Heart left ventricle (tissue), 16 donors: Measurements from ENCODE around the gene COL1A2. TPM values are rescaled to one million over a fixed set of nuclear protein-coding genes. Genes with fewer than 3 reads are reported as not detected.
A peak's percentile ranks its signal among the peaks of the same experiment; 100 is the strongest.

Source experiments
- ATAC-seq, 4 donors: fragments of 200-7000 bp; cut with Tn5 transposase; one replicate each; pipeline ENCODE4 v1.9.1; 2020 to 2022; ENCODE audit warnings: moderate library complexity in 4 of 4, mild to moderate bottlenecking in 3 of 4, moderate number of reproducible peaks in 1 of 4
- DNase-seq, 5 donors: peaks; one replicate each; pipeline ENCODE4 v3.0.0-alpha.2; 2020
- H3K27ac ChIP-seq, 12 donors: fragments of 200-600 bp; sonication (generic) in 4 of 12; one replicate each; pipeline versions ENCODE4 v1.5.0 to v1.8.0; 2016 to 2022; ENCODE audit warnings: mild to moderate bottlenecking in 2 of 12
- H3K27me3 ChIP-seq, 9 donors: fragments of 200-600 bp; sonication (generic) in 2 of 9; one replicate each; pipeline versions ENCODE4 v1.5.1 to v1.8.0; 2016 to 2022; ENCODE audit warnings: mild to moderate bottlenecking in 3 of 9
- H3K36me3 ChIP-seq, 9 donors: fragments of 200-600 bp; sonication (generic) in 2 of 9; one replicate each; pipeline versions ENCODE4 v1.5.0 to v1.8.0; 2018 to 2022; ENCODE audit warnings: mild to moderate bottlenecking in 2 of 9
- H3K4me1 ChIP-seq, 12 donors: fragments of 200-600 bp; sonication (generic) in 4 of 12; one replicate each; pipeline versions ENCODE4 v1.5.0 to v1.8.0; 2016 to 2022; ENCODE audit warnings: mild to moderate bottlenecking in 3 of 12
- H3K4me3 ChIP-seq, 12 donors: fragments of 200-600 bp; sonication (generic) in 4 of 12; one replicate each; pipeline versions ENCODE4 v1.5.0 to v1.8.0; 2017 to 2022; ENCODE audit warnings: mild to moderate bottlenecking in 9 of 12, moderate library complexity in 4 of 12
- H3K9me3 ChIP-seq, 12 donors: fragments of 200-600 bp; sonication (generic) in 4 of 12; one replicate each; pipeline versions ENCODE4 v1.5.0 to v1.8.0; 2016 to 2022; ENCODE audit warnings: mild to moderate bottlenecking in 1 of 12
- POLR2A ChIP-seq, 2 donors: fragments of 450-650 bp; IDR thresholded peaks; one replicate each; pipeline ENCODE4 v1.6.1; 2017; ENCODE audit warnings: antibody characterized with exemption in 2 of 2, mild to moderate bottlenecking in 2 of 2, moderate library complexity in 2 of 2
- WGBS, 4 donors: extraction: QIAGEN DNeasy Blood & Tissue Kit in 2 of 4; methylation state at CpG; one replicate each; pipeline versions ENCODE4 v1.1.5 to v1.1.7; 2013 to 2018; 5-methylcytosine and 5-hydroxymethylcytosine counted together
- intact Hi-C, 10 donors: fragments of 100-400 bp; cut with DNase I; formaldehyde crosslinking; loops; one replicate each; pipeline versions ENCODE4 v1.11.1 to v1.14.2; 2022
- polyA plus RNA-seq, 2 donors: library from polyadenylated mRNA; stranded (reverse); fragments of 200-250 nt; gene quantifications; one replicate each; pipeline ENCODE4 v1.2.3, GENCODE V29; 2013
- total RNA-seq, 9 donors: library from RNA; depleted of rRNA in 2 of 9; stranded (reverse); fragments of >200 nt in 2 of 9; fragmentation: NEBNext Ultra II Directional in 3 of 9; extraction: Animal tissue kit (Norgen Biotek cat#: 25700) in 3 of 9; gene quantifications; one replicate each; pipeline versions ENCODE4 v1.1.0 to v1.2.4, GENCODE V29; 2016 to 2023
- TF ChIP-seq, protein P1 (sequence below), 12 donors: fragments of 200-600 bp; sonication (generic) in 4 of 12; IDR thresholded peaks; one replicate each; pipeline versions ENCODE4 v1.5.0 to v1.8.0; 2018 to 2022; ENCODE audit warnings: antibody characterized with exemption in 12 of 12, mild to moderate bottlenecking in 5 of 12
- donor health status: ischemic (EF 13 %, LVEDD 7.1; RV severe dilation, severe dysfunction).
- donor health status: healthy with polysubstance abuse.
- donor health status: DM: no; HTN: yes; CAD: no.
- donor health status: DM: no; HTN: no; CAD: no.
- donor health status: ischemic (EF 25% LVEDD 6.9; RV normal size, moderate dysfunction).
- donor health status: ischemic (EF 25% LVEDD 5.7; RV mildly dilated, moderate dysfunction).
- donor health status: healthy.
- donor health status: DM: yes; HTN: yes; CAD: no.
- donor health status: ischemic (EF 35%, LVEDD 5.7; RV mildly dilated, moderate dysfunction).
- donor health status: nonischemic (EF 11% LVEDD 7.7; RV severe dilation, severe dysfunction).
- donor health status: DM: yes; HTN: yes; CAD: no.
- donor health status: PGD.
- donor health status: ischemic (EF 29% LVEDD 5.4; RV normal size, mild dysfunction).
- donor health status: nonischemic (EF 23%, LVEDD 6.1; RV moderate dilation, normal function).

Gene COL1A2
- total and polyA plus RNA-seq, 11 donors: 33.1 to 615 (median 104) TPM

DNA sequence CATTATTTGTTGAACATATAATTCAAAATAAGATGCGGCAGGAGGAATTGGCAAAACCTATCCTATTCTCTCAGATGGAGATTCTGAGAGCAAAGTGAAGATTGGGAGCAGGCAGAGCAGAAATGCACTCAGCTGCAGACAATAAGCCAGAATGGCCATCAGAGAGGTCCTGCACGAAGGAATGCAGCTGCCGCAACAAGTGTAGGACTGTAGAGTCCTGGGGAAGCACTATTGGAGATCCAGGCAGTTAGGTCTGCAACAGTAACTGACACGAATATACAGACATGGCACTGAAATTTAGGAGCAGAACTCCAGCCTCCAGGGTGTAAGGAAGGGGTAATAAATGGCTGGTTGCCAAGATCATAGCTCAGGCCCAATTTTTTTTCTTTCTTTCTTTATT, 10.4 kb upstream of the COL1A2 start:
- H3K27ac ChIP-seq: no peak overlapping the region
- intact Hi-C loops: no loop called here
- ATAC-seq (no peak), DNase-seq (no peak)
- H3K36me3 ChIP-seq: no peaks in the 10 kb centered on the region
- no peaks in the 10 kb centered on the region for H3K27me3 ChIP-seq
- H3K9me3 ChIP-seq: no peaks in the 10 kb centered on the region
- H3K4me1 ChIP-seq: no peaks in the 10 kb centered on the region
- no peak overlapping the region for H3K4me3 ChIP-seq
- TF ChIP-seq POLR2A (IDR thresholded peaks at IDR 0.05): no peak
- TF ChIP-seq, protein P1, sequence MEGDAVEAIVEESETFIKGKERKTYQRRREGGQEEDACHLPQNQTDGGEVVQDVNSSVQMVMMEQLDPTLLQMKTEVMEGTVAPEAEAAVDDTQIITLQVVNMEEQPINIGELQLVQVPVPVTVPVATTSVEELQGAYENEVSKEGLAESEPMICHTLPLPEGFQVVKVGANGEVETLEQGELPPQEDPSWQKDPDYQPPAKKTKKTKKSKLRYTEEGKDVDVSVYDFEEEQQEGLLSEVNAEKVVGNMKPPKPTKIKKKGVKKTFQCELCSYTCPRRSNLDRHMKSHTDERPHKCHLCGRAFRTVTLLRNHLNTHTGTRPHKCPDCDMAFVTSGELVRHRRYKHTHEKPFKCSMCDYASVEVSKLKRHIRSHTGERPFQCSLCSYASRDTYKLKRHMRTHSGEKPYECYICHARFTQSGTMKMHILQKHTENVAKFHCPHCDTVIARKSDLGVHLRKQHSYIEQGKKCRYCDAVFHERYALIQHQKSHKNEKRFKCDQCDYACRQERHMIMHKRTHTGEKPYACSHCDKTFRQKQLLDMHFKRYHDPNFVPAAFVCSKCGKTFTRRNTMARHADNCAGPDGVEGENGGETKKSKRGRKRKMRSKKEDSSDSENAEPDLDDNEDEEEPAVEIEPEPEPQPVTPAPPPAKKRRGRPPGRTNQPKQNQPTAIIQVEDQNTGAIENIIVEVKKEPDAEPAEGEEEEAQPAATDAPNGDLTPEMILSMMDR (IDR thresholded peaks at IDR 0.05): no peak
- 76 to 79% (median 76%) methylated on average over 4 of the region's 4 CpGs for WGBS, 4 donors

DNA sequence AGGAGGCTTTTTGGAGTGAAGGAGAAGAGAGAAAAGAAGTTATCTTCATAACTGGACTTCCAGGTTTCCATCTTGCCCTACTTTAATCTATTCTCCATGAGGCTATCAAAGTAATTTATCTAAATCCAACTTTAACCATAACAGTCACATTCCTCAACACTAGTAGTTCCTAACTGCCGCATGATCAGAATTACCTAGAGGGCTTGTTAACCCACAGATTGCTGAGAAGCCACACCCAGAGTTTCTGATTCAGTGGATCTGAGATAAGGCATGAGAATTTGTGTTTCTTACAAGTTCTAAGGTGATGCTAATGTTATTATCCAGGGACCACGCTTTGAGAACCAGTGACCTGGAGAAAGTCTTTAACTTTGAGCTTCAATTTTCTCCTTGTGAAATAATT, 8.3 kb upstream of the COL1A2 start:
- Histone ChIP-seq H3K4me1 (peaks cover 0 to under 1% (median 0%) of the 10 kb centered on the region in 12 donors), H3K36me3 (no peaks in the 10 kb centered on the region), H3K9me3 (no peaks in the 10 kb centered on the region), H3K27me3 (no peaks in the 10 kb centered on the region), H3K27ac (no peak overlapping the region), H3K4me3 (no peak overlapping the region)
- whole genome bisulfite sequencing, 4 donors: 80 to 97% (median 89%) methylated on average over 2 of the region's 2 CpGs
- DNase-seq (no peak), ATAC-seq (no peak)
- intact Hi-C loops: no loop called here
- TF ChIP-seq POLR2A (IDR thresholded peaks at IDR 0.05): no peak
- TF ChIP-seq, protein P1 (IDR thresholded peaks at IDR 0.05): no peak

DNA sequence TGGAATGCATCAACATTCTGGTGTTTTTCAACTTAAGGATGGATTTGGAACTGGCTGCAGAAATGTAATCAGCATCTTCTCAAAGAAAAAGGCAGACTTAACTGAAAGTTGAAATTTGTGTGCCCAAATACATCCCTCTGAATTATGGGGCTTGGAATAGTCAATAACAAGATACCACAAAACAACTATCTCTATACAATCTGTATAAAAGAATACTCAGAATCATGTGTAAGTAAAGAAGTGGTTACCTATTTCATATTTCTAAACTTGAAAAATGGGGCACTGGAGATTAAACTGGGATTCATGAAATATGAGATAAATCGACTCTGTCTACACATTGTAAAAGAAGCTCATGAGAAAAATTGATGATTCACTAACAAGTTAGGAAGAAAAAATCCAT, 6.2 kb upstream of the COL1A2 start:
- DNase-seq (no peak), ATAC-seq (no peak)
- intact Hi-C loops: no loop called here
- 80 to 94% (median 91%) methylated on average over 1 of the region's 1 CpG for WGBS, 4 donors
- H3K27ac ChIP-seq: no peak overlapping the region
- H3K4me1 ChIP-seq: peaks cover 0 to 14% (median 2%) of the 10 kb centered on the region in 12 donors
- no peak overlapping the region for H3K4me3 ChIP-seq
- TF ChIP-seq POLR2A (IDR thresholded peaks at IDR 0.05): no peak
- TF ChIP-seq, protein P1 (IDR thresholded peaks at IDR 0.05): no peak
- no peaks in the 10 kb centered on the region for H3K9me3 ChIP-seq
- H3K36me3 ChIP-seq: no peaks in the 10 kb centered on the region
- no peaks in the 10 kb centered on the region for H3K27me3 ChIP-seq

DNA sequence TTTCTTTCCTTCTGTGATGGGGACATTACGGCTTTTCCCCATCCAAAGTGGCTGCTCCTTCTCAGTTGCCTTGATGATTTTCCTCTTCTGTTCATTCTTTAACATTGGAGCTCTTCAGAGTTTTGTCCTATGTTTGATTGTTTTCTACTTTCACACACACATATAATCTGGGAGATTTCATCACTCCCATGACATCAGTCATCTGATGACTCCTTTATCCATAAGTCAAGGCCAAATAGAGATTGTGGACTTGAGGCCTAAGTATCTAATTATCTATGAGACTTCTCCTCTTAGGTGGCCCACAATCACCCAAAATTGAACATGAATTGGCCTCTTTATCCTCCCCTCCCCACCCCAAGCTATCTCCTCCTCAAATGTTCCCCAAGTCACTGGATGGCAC, 5.3 kb upstream of the COL1A2 start:
- Histone ChIP-seq H3K27ac (peak overlapping the region in 1 of 12 donors; percentile 25), H3K36me3 (no peaks in the 10 kb centered on the region), H3K9me3 (no peaks in the 10 kb centered on the region)

More for the DNA sequence above, 5.3 kb upstream of the COL1A2 start:
- intact Hi-C loops: no loop called here
- no peak for TF ChIP-seq POLR2A (IDR thresholded peaks at IDR 0.05)
- TF ChIP-seq, protein P1 (IDR thresholded peaks at IDR 0.05): no peak
- no peak for ATAC-seq
- H3K4me3 ChIP-seq: no peak overlapping the region
- H3K27me3 ChIP-seq: peaks cover 0 to 4% (median 0%) of the 10 kb centered on the region in 9 donors
- no peak for DNase-seq
- WGBS, 4 donors: 91 to 95% (median 93%) methylated on average over 1 of the region's 1 CpG
- peaks cover 0 to 14% (median 4%) of the 10 kb centered on the region in 12 donors for H3K4me1 ChIP-seq
